GM23338 (cell line): ENCODE data around the gene PASK. TPM values are rescaled to one million over a fixed set of nuclear protein-coding genes. Genes with fewer than 3 reads are reported as not detected.

Experiments
- ATAC-seq: fragments of 200-7000 bp; cut with Tn5 transposase; 3 replicates; pipeline ENCODE4 v1.9.1; 2020
- DNase-seq: peaks from one replicate; pipeline ENCODE4 v3.0.0-alpha.2; 2015; ENCODE audit warnings: low spot score
- H2AFZ ChIP-seq: fragments of 200-600 bp; sonication (generic); 2 replicates; pipeline ENCODE4 v1.8.0; 2016; ENCODE audit warnings: antibody characterized with exemption, mild to moderate bottlenecking, moderate library complexity
- H3F3A ChIP-seq: fragments of 200-600 bp; sonication (generic); replicated peaks from 2 replicates; pipeline ENCODE4 v1.8.0; 2017; ENCODE audit warnings: antibody characterized with exemption, mixed run types, low read depth
- H3K27ac ChIP-seq: fragments of 200-600 bp; sonication (generic); 2 replicates; pipeline ENCODE4 v1.6.1; 2016; ENCODE audit warnings: low read depth
- H3K27me3 ChIP-seq: fragments of 200-600 bp; sonication (generic); 2 replicates; pipeline ENCODE4 v1.8.0; 2016; ENCODE audit warnings: mild to moderate bottlenecking, mixed run types, moderate library complexity; ENCODE audit not compliant: insufficient read depth
- H3K36me3 ChIP-seq: fragments of 200-600 bp; sonication (generic); 2 replicates; pipeline ENCODE4 v1.8.0; 2016; ENCODE audit warnings: mild to moderate bottlenecking; ENCODE audit not compliant: insufficient read depth
- H3K4me1 ChIP-seq: fragments of 200-600 bp; sonication (generic); 2 replicates; pipeline ENCODE4 v1.8.0; 2016; ENCODE audit warnings: mild to moderate bottlenecking, moderate library complexity; ENCODE audit not compliant: insufficient read depth
- H3K4me2 ChIP-seq: fragments of 200-600 bp; sonication (generic); 2 replicates; pipeline ENCODE4 v1.7.1; 2017; ENCODE audit warnings: mixed run types
- H3K4me3 ChIP-seq: fragments of 200-600 bp; sonication (generic); 2 replicates; pipeline ENCODE4 v1.6.1; 2016; ENCODE audit warnings: mixed run types
- H3K79me2 ChIP-seq: fragments of 200-600 bp; sonication (generic); replicated peaks from 2 replicates; pipeline ENCODE4 v1.8.0; 2017; ENCODE audit warnings: mild to moderate bottlenecking; ENCODE audit not compliant: insufficient read depth
- H3K9me2 ChIP-seq: fragments of 200-600 bp; sonication (generic); 2 replicates; pipeline ENCODE4 v1.8.0; 2017; ENCODE audit not compliant: insufficient read depth
- H4K20me1 ChIP-seq: fragments of 200-600 bp; sonication (generic); replicated peaks from 2 replicates; pipeline ENCODE4 v1.8.0; 2017; ENCODE audit warnings: mild to moderate bottlenecking; ENCODE audit not compliant: insufficient read depth
- H3K27ac Mint-ChIP-seq: 2 replicates; pipeline ENCODE4 v1.8.0; 2020; ENCODE audit warnings: inconsistent platforms, mild to moderate bottlenecking, moderate library complexity, mixed read lengths
- H3K27me3 Mint-ChIP-seq: 3 replicates; pipeline ENCODE4 v1.8.0; 2022; ENCODE audit warnings: low read depth, mild to moderate bottlenecking, moderate library complexity, mixed read lengths, inconsistent platforms; ENCODE audit not compliant: insufficient read depth, poor library complexity
- H3K36me3 Mint-ChIP-seq: 3 replicates; pipeline ENCODE4 v1.8.0; 2021; ENCODE audit warnings: low read depth, mild to moderate bottlenecking, inconsistent platforms, moderate library complexity, mixed read lengths
- H3K4me1 Mint-ChIP-seq: 3 replicates; pipeline ENCODE4 v1.8.0; 2020; ENCODE audit warnings: mild to moderate bottlenecking, inconsistent platforms, mixed read lengths
- H3K4me3 Mint-ChIP-seq: 3 replicates; pipeline ENCODE4 v1.8.0; 2021; ENCODE audit warnings: moderate library complexity, mild to moderate bottlenecking, inconsistent platforms, mixed read lengths
- H3K9me3 Mint-ChIP-seq: 3 replicates; pipeline ENCODE4 v1.8.0; 2020; ENCODE audit warnings: moderate library complexity, mild to moderate bottlenecking, inconsistent platforms, mixed read lengths
- CREB1 ChIP-seq: fragments of 250-450 bp; sonication (Bioruptor Pico); IDR thresholded peaks from 2 replicates; pipeline ENCODE4 v1.5.0; 2020; ENCODE audit warnings: low read depth, mild to moderate bottlenecking, moderate library complexity
- EZH2 ChIP-seq: fragments of 200-600 bp; sonication (generic); IDR thresholded peaks from one replicate; pipeline ENCODE4 v1.8.0; 2017; ENCODE audit warnings: antibody characterized with exemption, mild to moderate bottlenecking, low read depth; ENCODE audit not compliant: unreplicated experiment
- EZH2phosphoT487 ChIP-seq: fragments of 200-600 bp; sonication (generic); IDR thresholded peaks from one replicate; pipeline ENCODE4 v1.8.1; 2018; ENCODE audit warnings: antibody characterized with exemption; ENCODE audit not compliant: unreplicated experiment
- JUNB ChIP-seq: IDR thresholded peaks from one replicate; pipeline ENCODE4 v1.6.1; 2016; ENCODE audit warnings: antibody characterized with exemption; ENCODE audit not compliant: unreplicated experiment
- NANOG ChIP-seq: IDR thresholded peaks from 2 replicates; pipeline ENCODE4 v1.6.1; 2016; ENCODE audit warnings: antibody characterized with exemption, borderline replicate concordance
- POLR2AphosphoS5 ChIP-seq: IDR thresholded peaks from 2 replicates; pipeline ENCODE4 v1.6.1; 2016; ENCODE audit warnings: antibody characterized with exemption, low read depth
- STAT1 ChIP-seq: IDR thresholded peaks from one replicate; pipeline ENCODE4 v1.6.1; 2016; ENCODE audit warnings: antibody characterized with exemption; ENCODE audit not compliant: unreplicated experiment
- ZNF114 ChIP-seq: fragments of 250-450 bp; sonication (Bioruptor Pico); IDR thresholded peaks from 2 replicates; pipeline ENCODE4 v1.5.0; 2020; ENCODE audit warnings: mild to moderate bottlenecking, moderate library complexity
- ZNF331 ChIP-seq: fragments of 250-450 bp; sonication (Bioruptor Pico); IDR thresholded peaks from 2 replicates; pipeline ENCODE4 v1.5.0; 2020; ENCODE audit warnings: low read depth, mild to moderate bottlenecking, moderate library complexity
- ZNF462 ChIP-seq: fragments of 250-450 bp; sonication (Bioruptor Pico); IDR thresholded peaks from 2 replicates; pipeline ENCODE4 v1.5.0; 2020; ENCODE audit warnings: mild to moderate bottlenecking, moderate library complexity
- polyA plus RNA-seq: library from polyadenylated mRNA; unstranded; fragments of >200 nt; fragmentation: Nextera tagmentation; extraction: Ambion mirVana; gene quantifications from 2 replicates; pipeline ENCODE4 v1.2.1, GENCODE V29; 2016
- total RNA-seq: library from RNA; depleted of rRNA; stranded (reverse); fragments of >200 nt; shearing (Covaris generic); gene quantifications from 2 replicates; pipeline ENCODE4 v1.2.3, GENCODE V29; 2014
- TF ChIP-seq, protein P1 (sequence below), 2 experiments: fragments of 200-600 bp in 1 of 2; sonication (generic) in 1 of 2; conservative IDR thresholded peaks; 2 replicates each; pipeline versions ENCODE4 v1.5.1 to v1.6.1; 2016 to 2017; ENCODE audit warnings: antibody characterized with exemption in 2 of 2, low read depth in 2 of 2, mild to moderate bottlenecking in 2 of 2, moderate library complexity in 1 of 2
- TF ChIP-seq, protein P2 (sequence below): IDR thresholded peaks from one replicate; pipeline ENCODE4 v1.6.1; 2018; ENCODE audit warnings: antibody characterized with exemption; ENCODE audit not compliant: unreplicated experiment
- TF ChIP-seq, protein P3 (sequence below): IDR thresholded peaks from 2 replicates; pipeline ENCODE4 v1.6.1; 2016; ENCODE audit warnings: antibody characterized with exemption

Gene PASK
- total and polyA plus RNA-seq, 2 experiments from 2014 or later = 12.5 to 38.4 TPM

DNA sequence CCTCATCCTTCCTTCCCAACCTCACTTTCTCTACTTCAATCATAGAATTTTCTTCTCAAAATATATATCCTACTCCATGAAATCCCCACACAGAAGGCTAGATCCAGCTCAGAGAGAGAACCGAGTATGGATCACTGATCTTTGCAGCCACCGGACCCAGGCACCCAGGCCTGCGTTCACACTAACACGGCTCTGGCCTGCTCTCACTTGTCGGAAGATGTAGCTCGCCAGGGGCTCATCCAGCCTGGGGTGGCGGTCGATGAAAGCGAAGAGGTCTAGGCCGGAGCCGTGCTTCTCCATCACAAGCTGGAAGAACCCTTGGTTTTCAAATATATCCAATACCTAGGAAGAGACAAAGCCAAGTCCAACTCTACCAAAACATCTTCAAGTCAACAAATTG is 34.4 kb downstream of the PASK start:
- Mint-ChIP-seq H3K27me3 (peaks cover 4% of the 10 kb centered on the region), H3K36me3 (peaks cover 22% of the 10 kb centered on the region; the same call in 2 of the 3 replicates), H3K4me1 (no peaks in the 10 kb centered on the region), H3K4me3 (no peak overlapping the region), H3K9me3 (no peaks in the 10 kb centered on the region), H3K27ac (no peak overlapping the region)
- no peak overlapping the region for H2AFZ ChIP-seq
- TF ChIP-seq, protein P1, sequence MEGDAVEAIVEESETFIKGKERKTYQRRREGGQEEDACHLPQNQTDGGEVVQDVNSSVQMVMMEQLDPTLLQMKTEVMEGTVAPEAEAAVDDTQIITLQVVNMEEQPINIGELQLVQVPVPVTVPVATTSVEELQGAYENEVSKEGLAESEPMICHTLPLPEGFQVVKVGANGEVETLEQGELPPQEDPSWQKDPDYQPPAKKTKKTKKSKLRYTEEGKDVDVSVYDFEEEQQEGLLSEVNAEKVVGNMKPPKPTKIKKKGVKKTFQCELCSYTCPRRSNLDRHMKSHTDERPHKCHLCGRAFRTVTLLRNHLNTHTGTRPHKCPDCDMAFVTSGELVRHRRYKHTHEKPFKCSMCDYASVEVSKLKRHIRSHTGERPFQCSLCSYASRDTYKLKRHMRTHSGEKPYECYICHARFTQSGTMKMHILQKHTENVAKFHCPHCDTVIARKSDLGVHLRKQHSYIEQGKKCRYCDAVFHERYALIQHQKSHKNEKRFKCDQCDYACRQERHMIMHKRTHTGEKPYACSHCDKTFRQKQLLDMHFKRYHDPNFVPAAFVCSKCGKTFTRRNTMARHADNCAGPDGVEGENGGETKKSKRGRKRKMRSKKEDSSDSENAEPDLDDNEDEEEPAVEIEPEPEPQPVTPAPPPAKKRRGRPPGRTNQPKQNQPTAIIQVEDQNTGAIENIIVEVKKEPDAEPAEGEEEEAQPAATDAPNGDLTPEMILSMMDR (conservative IDR thresholded peaks at IDR 0.05; ENCODE audit: low read depth in 2 of 2) = no peak
- TF ChIP-seq, protein P2, sequence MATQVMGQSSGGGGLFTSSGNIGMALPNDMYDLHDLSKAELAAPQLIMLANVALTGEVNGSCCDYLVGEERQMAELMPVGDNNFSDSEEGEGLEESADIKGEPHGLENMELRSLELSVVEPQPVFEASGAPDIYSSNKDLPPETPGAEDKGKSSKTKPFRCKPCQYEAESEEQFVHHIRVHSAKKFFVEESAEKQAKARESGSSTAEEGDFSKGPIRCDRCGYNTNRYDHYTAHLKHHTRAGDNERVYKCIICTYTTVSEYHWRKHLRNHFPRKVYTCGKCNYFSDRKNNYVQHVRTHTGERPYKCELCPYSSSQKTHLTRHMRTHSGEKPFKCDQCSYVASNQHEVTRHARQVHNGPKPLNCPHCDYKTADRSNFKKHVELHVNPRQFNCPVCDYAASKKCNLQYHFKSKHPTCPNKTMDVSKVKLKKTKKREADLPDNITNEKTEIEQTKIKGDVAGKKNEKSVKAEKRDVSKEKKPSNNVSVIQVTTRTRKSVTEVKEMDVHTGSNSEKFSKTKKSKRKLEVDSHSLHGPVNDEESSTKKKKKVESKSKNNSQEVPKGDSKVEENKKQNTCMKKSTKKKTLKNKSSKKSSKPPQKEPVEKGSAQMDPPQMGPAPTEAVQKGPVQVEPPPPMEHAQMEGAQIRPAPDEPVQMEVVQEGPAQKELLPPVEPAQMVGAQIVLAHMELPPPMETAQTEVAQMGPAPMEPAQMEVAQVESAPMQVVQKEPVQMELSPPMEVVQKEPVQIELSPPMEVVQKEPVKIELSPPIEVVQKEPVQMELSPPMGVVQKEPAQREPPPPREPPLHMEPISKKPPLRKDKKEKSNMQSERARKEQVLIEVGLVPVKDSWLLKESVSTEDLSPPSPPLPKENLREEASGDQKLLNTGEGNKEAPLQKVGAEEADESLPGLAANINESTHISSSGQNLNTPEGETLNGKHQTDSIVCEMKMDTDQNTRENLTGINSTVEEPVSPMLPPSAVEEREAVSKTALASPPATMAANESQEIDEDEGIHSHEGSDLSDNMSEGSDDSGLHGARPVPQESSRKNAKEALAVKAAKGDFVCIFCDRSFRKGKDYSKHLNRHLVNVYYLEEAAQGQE = no peak
- TF ChIP-seq ZNF331 (no peak), JUNB (no peak), NANOG (no peak), ZNF114 (CRISPR knock-in tag) (no peak), POLR2AphosphoS5 (no peak), CREB1 (no peak), EZH2phosphoT487 (no peak), STAT1 (no peak), EZH2 (no peak), ZNF462 (no peak)
- TF ChIP-seq, protein P3, sequence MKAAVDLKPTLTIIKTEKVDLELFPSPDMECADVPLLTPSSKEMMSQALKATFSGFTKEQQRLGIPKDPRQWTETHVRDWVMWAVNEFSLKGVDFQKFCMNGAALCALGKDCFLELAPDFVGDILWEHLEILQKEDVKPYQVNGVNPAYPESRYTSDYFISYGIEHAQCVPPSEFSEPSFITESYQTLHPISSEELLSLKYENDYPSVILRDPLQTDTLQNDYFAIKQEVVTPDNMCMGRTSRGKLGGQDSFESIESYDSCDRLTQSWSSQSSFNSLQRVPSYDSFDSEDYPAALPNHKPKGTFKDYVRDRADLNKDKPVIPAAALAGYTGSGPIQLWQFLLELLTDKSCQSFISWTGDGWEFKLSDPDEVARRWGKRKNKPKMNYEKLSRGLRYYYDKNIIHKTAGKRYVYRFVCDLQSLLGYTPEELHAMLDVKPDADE = no peak
- no peaks in the 10 kb centered on the region for H3K27me3 ChIP-seq
- H3K36me3 ChIP-seq = no peaks in the 10 kb centered on the region
- H4K20me1 ChIP-seq = no peaks in the 10 kb centered on the region; the same call in 1 of the 2 replicates
- H3K27ac ChIP-seq = no peak overlapping the region
- no peak overlapping the region for H3K4me2 ChIP-seq
- no peak overlapping the region for H3K4me3 ChIP-seq
- DNase-seq = no peak
- H3K79me2 ChIP-seq = no peaks in the 10 kb centered on the region
- H3K4me1 ChIP-seq = no peaks in the 10 kb centered on the region
- no peaks in the 10 kb centered on the region for H3K9me2 ChIP-seq
- no peaks in the 10 kb centered on the region for H3F3A ChIP-seq
- no peak for ATAC-seq
